H9 (cell line): ENCODE data around the gene GLIPR2. TPM values are rescaled to one million over a fixed set of nuclear protein-coding genes. Genes with fewer than 3 reads are reported as not detected.

ENCODE experiments used
- DNase-seq: peaks from one replicate; pipeline ENCODE4 v3.0.0-alpha.2; 2017
- H2AFZ ChIP-seq: one replicate; pipeline ENCODE4 v1.6.1; 2013; ENCODE audit warnings: mild to moderate bottlenecking, low read length, control low read depth, moderate library complexity
- H2AK5ac ChIP-seq: 2 replicates; pipeline ENCODE4 v1.6.1; 2013; ENCODE audit warnings: low read length, control low read depth, mixed read lengths; ENCODE audit not compliant: insufficient read length
- H2BK120ac ChIP-seq: one replicate; pipeline ENCODE4 v1.6.1; 2013; ENCODE audit warnings: low read depth, mild to moderate bottlenecking, low read length, control low read depth, inconsistent platforms; ENCODE audit not compliant: poor library complexity, severe bottlenecking
- H2BK12ac ChIP-seq: 2 replicates; pipeline ENCODE4 v1.6.1; 2013; ENCODE audit warnings: low read length, control low read depth, mixed read lengths, low read depth; ENCODE audit not compliant: insufficient read length
- H2BK15ac ChIP-seq: 2 replicates; pipeline ENCODE4 v1.6.1; 2013; ENCODE audit warnings: low read depth, low read length, control low read depth
- H2BK20ac ChIP-seq: one replicate; pipeline ENCODE4 v1.6.1; 2013; ENCODE audit warnings: low read depth, mild to moderate bottlenecking, low read length, control low read depth, inconsistent platforms; ENCODE audit not compliant: poor library complexity, severe bottlenecking
- H2BK5ac ChIP-seq: 2 replicates; pipeline ENCODE4 v1.6.1; 2013; ENCODE audit warnings: low read length, control low read depth, mixed read lengths; ENCODE audit not compliant: insufficient read length
- H3K14ac ChIP-seq: 2 replicates; pipeline ENCODE4 v1.6.1; 2013; ENCODE audit warnings: low read length, control low read depth; ENCODE audit not compliant: insufficient read depth
- H3K18ac ChIP-seq: 2 replicates; pipeline ENCODE4 v1.6.1; 2013; ENCODE audit warnings: low read depth, mild to moderate bottlenecking, mixed read lengths, low read length, control low read depth; ENCODE audit not compliant: insufficient read length
- H3K23ac ChIP-seq: 2 replicates; pipeline ENCODE4 v1.6.1; 2013; ENCODE audit warnings: low read length, control low read depth, mixed read lengths, low read depth; ENCODE audit not compliant: insufficient read length
- H3K23me2 ChIP-seq: 2 replicates; pipeline ENCODE4 v1.6.1; 2013; ENCODE audit warnings: low read depth, mild to moderate bottlenecking, mixed read lengths, low read length, control low read depth; ENCODE audit not compliant: insufficient read length, poor library complexity, severe bottlenecking
- H3K27ac ChIP-seq: 2 replicates; pipeline ENCODE4 v1.5.1; 2013; ENCODE audit warnings: low read length, control low read depth, mixed read lengths, low read depth; ENCODE audit not compliant: insufficient read length
- H3K27me3 ChIP-seq: 2 replicates; pipeline ENCODE4 v1.6.1; 2013; ENCODE audit warnings: low read length, control low read depth, inconsistent platforms; ENCODE audit not compliant: insufficient read depth
- H3K4ac ChIP-seq: 2 replicates; pipeline ENCODE4 v1.6.1; 2013; ENCODE audit warnings: low read depth, mild to moderate bottlenecking, control low read depth, inconsistent platforms, low read length, moderate library complexity
- H3K4me1 ChIP-seq: 2 replicates; pipeline ENCODE4 v1.6.1; 2013; ENCODE audit warnings: low read length, control low read depth, inconsistent platforms; ENCODE audit not compliant: insufficient read depth
- H3K4me2 ChIP-seq: 2 replicates; pipeline ENCODE4 v1.6.1; 2013; ENCODE audit warnings: low read length, control low read depth, mixed read lengths; ENCODE audit not compliant: insufficient read length, insufficient read depth
- H3K56ac ChIP-seq: 2 replicates; pipeline ENCODE4 v1.6.1; 2013; ENCODE audit warnings: low read depth, mild to moderate bottlenecking, mixed read lengths, low read length, control low read depth; ENCODE audit not compliant: insufficient read length
- H3K79me1 ChIP-seq: 2 replicates; pipeline ENCODE4 v1.6.1; 2013; ENCODE audit warnings: low read depth, mild to moderate bottlenecking, moderate library complexity, low read length, control low read depth, inconsistent platforms; ENCODE audit not compliant: insufficient read depth, poor library complexity, severe bottlenecking
- H3K79me2 ChIP-seq: 2 replicates; pipeline ENCODE4 v1.6.1; 2013; ENCODE audit warnings: low read length, control low read depth, inconsistent platforms; ENCODE audit not compliant: insufficient read depth
- H3K9ac ChIP-seq: 2 replicates; pipeline ENCODE4 v1.6.1; 2013; ENCODE audit warnings: low read length, control low read depth, mixed read lengths; ENCODE audit not compliant: insufficient read length; ENCODE audit errors: extremely low read depth
- H3K9me3 ChIP-seq: one replicate; pipeline ENCODE4 v1.6.1; 2013; ENCODE audit warnings: low read depth, low read length, inconsistent platforms; ENCODE audit not compliant: control insufficient read depth
- H3T11ph ChIP-seq: one replicate; pipeline ENCODE4 v1.6.1; 2013; ENCODE audit warnings: mild to moderate bottlenecking, low read length, control low read depth, inconsistent platforms
- H4K20me1 ChIP-seq: one replicate; pipeline ENCODE4 v1.6.1; 2013; ENCODE audit not compliant: control insufficient read depth, insufficient read length, insufficient read depth
- H4K5ac ChIP-seq: 2 replicates; pipeline ENCODE4 v1.6.1; 2013; ENCODE audit warnings: low read depth, mild to moderate bottlenecking, mixed read lengths, low read length, control low read depth; ENCODE audit not compliant: insufficient read length
- H4K8ac ChIP-seq: replicated peaks from 2 replicates; pipeline ENCODE4 v1.6.1; 2013; ENCODE audit warnings: low read length, control low read depth, mixed read lengths, low read depth; ENCODE audit not compliant: insufficient read length
- H4K91ac ChIP-seq: 2 replicates; pipeline ENCODE4 v1.6.1; 2013; ENCODE audit warnings: low read depth, mild to moderate bottlenecking, moderate library complexity, mixed read lengths, low read length, control low read depth; ENCODE audit not compliant: insufficient read length
- H3K27ac Mint-ChIP-seq, 3 experiments: 2 replicates in 2 of 3; 3 replicates in 1 of 3; pipeline ENCODE4 v1.8.0; 2020 to 2021; ENCODE audit warnings: mixed read lengths in 3 of 3, mild to moderate bottlenecking in 1 of 3, moderate library complexity in 1 of 3
- H3K27me3 Mint-ChIP-seq: 2 replicates; pipeline ENCODE4 v1.8.0; 2021; ENCODE audit warnings: low read depth, mild to moderate bottlenecking, moderate library complexity, mixed read lengths
- H3K36me3 Mint-ChIP-seq, 3 experiments: 2 replicates in 2 of 3; 3 replicates in 1 of 3; pipeline ENCODE4 v1.8.0; 2020 to 2021; ENCODE audit warnings: low read depth in 3 of 3, mixed read lengths in 3 of 3; ENCODE audit not compliant: insufficient read depth in 1 of 3
- H3K4me1 Mint-ChIP-seq, 2 experiments: 2 replicates each; pipeline ENCODE4 v1.8.0; 2020; ENCODE audit warnings: mixed read lengths in 2 of 2
- H3K4me3 Mint-ChIP-seq, 2 experiments: 2 replicates in 1 of 2; 3 replicates in 1 of 2; pipeline ENCODE4 v1.8.0; 2020 to 2021; ENCODE audit warnings: mild to moderate bottlenecking in 2 of 2, mixed read lengths in 2 of 2, moderate library complexity in 1 of 2
- H3K9me3 Mint-ChIP-seq, 2 experiments: 2 replicates in 1 of 2; 3 replicates in 1 of 2; pipeline ENCODE4 v1.8.0; 2020; ENCODE audit warnings: mild to moderate bottlenecking in 2 of 2, mixed read lengths in 2 of 2, moderate library complexity in 1 of 2
- CTCF ChIP-seq: fragments of 200-600 bp; sonication (generic); conservative IDR thresholded peaks from 3 replicates; pipeline ENCODE4 v1.8.0; 2021; ENCODE audit warnings: antibody characterized with exemption, mild to moderate bottlenecking
- WGBS: extraction: QIAGEN DNeasy Blood & Tissue Kit; methylation state at CpG from one replicate; pipeline ENCODE4 v1.1.7; 2013; ENCODE audit warnings: missing lambda C conversion rate, low lambda C conversion rate, mixed read lengths; ENCODE audit not compliant: insufficient read length; ENCODE audit errors: extremely low coverage; 5-methylcytosine and 5-hydroxymethylcytosine counted together
- total RNA-seq: library from RNA; stranded (reverse); gene quantifications from 2 replicates; pipeline ENCODE4 v1.2.1, GENCODE V29; 2021

Gene GLIPR2
- total RNA-seq, 1 experiment from 2014 or later, result 10.0 TPM

DNA sequence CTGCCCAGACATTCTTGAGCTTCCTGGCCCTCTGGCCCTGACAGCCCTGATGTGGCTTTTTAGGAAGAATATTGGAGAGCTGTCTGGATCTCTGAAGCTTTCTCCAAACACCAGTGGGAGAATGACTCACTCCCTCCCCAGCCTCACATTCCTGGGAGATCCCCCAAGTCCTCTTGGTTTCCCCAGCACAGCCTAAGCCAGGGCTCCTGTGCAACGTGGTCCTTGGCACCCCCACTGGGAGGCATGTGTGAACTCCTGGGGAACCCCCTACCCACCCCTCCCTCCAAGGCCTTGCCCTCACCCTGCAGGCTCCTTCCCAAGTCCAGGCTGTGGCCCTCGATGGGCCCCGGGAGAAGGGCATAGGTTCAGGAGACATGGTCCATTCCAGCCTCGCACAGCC, 12.7 kb downstream of the GLIPR2 start:
- H2AK5ac ChIP-seq, result no peak overlapping the region
- no peaks in the 10 kb centered on the region for H3K27me3 ChIP-seq
- H3K79me1 ChIP-seq, result no peaks in the 10 kb centered on the region
- H3K9me3 ChIP-seq, result no peaks in the 10 kb centered on the region
- no peak overlapping the region for H3K4ac ChIP-seq
- H4K8ac ChIP-seq, result no peak overlapping the region
- Mint-ChIP-seq H3K4me3 (no peak overlapping the region), H3K9me3 (peaks cover 12 to 13% of the 10 kb centered on the region in 2 experiments), H3K27me3 (peaks cover 11% of the 10 kb centered on the region), H3K4me1 (0 out of 4 replicates have a peak, but pooled peaks cover 0 to 3% of the 10 kb centered on the region in 2 experiments), H3K27ac (no peak overlapping the region), H3K36me3 (peaks cover 13 to 19% (median 16%) of the 10 kb centered on the region in 3 experiments; a peak in 6 of 7 replicates)
- WGBS, result no CpG with 5 or more reads among the region's 4 CpGs
- H2BK12ac ChIP-seq, result no peak overlapping the region
- no peak overlapping the region for H2BK120ac ChIP-seq
- H3T11ph ChIP-seq, result no peak overlapping the region
- no peak overlapping the region for H2BK15ac ChIP-seq
- no peak overlapping the region for H3K4me2 ChIP-seq
- no peak overlapping the region for H2BK20ac ChIP-seq
- no peak for TF ChIP-seq CTCF
- no peak overlapping the region for H3K18ac ChIP-seq
- no peak overlapping the region for H4K5ac ChIP-seq
- no peaks in the 10 kb centered on the region for H3K79me2 ChIP-seq
- no peak overlapping the region for H3K27ac ChIP-seq
- no peak overlapping the region for H3K56ac ChIP-seq
- peaks cover 3% of the 10 kb centered on the region; the same call in 1 of the 2 replicates for H3K4me1 ChIP-seq
- H3K14ac ChIP-seq, result no peak overlapping the region
- no peak overlapping the region for H4K91ac ChIP-seq
- DNase-seq, result no peak
- no peak overlapping the region for H3K23ac ChIP-seq
- no peak overlapping the region for H2BK5ac ChIP-seq
- no peak overlapping the region for H3K9ac ChIP-seq
- no peaks in the 10 kb centered on the region for H3K23me2 ChIP-seq
- no peak overlapping the region for H2AFZ ChIP-seq
- H4K20me1 ChIP-seq, result no peaks in the 10 kb centered on the region
